Neuron (in vitro differentiated cells): ENCODE measurements around the gene ZFP62.

Experiments used
- H2AFZ ChIP-seq: one replicate; pipeline ENCODE4 v1.6.1; 2013; ENCODE audit warnings: low read depth, mild to moderate bottlenecking, inconsistent platforms, low read length, moderate library complexity
- H3K27me3 ChIP-seq: one replicate; pipeline ENCODE4 v1.6.1; 2013; ENCODE audit warnings: low read length; ENCODE audit not compliant: insufficient read depth
- H3K36me3 ChIP-seq: one replicate; pipeline ENCODE4 v1.6.1; 2013; ENCODE audit warnings: low read length; ENCODE audit not compliant: insufficient read depth
- H3K4me1 ChIP-seq: one replicate; pipeline ENCODE4 v1.6.1; 2013; ENCODE audit warnings: low read length; ENCODE audit not compliant: insufficient read depth
- H3K4me3 ChIP-seq: 2 replicates; pipeline ENCODE4 v1.5.1; 2013; ENCODE audit warnings: mild to moderate bottlenecking, low read length, moderate library complexity
- H3K9me3 ChIP-seq: one replicate; pipeline ENCODE4 v1.6.1; 2013; ENCODE audit warnings: low read length

Gene ZFP62

GRCh38 chr5:180807654-180808414 is 53.2 kb downstream of the ZFP62 start:
- no peaks in the 10 kb centered on the region for H3K9me3 ChIP-seq
- H3K4me3 ChIP-seq = peak overlapping the region; percentile 90

DNA sequence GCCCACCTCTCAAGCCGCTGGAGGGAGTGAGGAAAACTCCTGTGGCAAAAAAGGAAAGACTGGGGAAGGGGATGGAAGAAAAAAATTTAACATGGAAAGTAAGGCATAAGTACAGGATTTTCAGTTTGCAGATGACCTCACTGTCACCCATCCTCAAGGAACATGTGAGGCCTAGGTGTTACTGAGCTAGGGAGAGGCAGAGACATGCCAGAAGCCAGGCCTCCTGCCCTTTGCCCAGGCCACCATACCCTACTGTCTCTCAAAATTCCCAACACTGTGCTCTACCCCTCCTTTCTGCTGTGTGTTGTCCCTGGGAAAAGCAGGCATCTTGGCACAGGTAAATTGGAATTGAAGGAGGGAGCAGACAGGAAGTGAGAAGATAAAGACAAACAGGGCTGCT is 54.0 kb downstream of the ZFP62 start:
- peaks cover 40% of the 10 kb centered on the region for H3K4me1 ChIP-seq
- H3K4me3 ChIP-seq = no peak overlapping the region
- no peaks in the 10 kb centered on the region for H3K27me3 ChIP-seq
- H2AFZ ChIP-seq = no peak overlapping the region
- H3K9me3 ChIP-seq = no peaks in the 10 kb centered on the region
- peaks cover 4% of the 10 kb centered on the region for H3K36me3 ChIP-seq

More at GRCh38 chr5:180807654-180808414, 53.2 kb downstream of the ZFP62 start:
- Histone ChIP-seq H3K27me3 (no peaks in the 10 kb centered on the region), H3K36me3 (peaks cover 4% of the 10 kb centered on the region), H2AFZ (no peak overlapping the region), H3K4me1 (peaks cover 39% of the 10 kb centered on the region)

- Histone ChIP-seq H2AFZ (no peak overlapping the region), H3K4me3 (no peak overlapping the region), H3K27me3 (no peaks in the 10 kb centered on the region), H3K9me3 (no peaks in the 10 kb centered on the region), H3K4me1 (peaks cover 45% of the 10 kb centered on the region), H3K36me3 (peaks cover 4% of the 10 kb centered on the region)
These were observed 54.6 kb downstream of the ZFP62 start for GRCh38 chr5:180806351-180807011.

- peaks cover 13% of the 10 kb centered on the region for H3K36me3 ChIP-seq
- H3K4me1 ChIP-seq = peaks cover 44% of the 10 kb centered on the region
- no peaks in the 10 kb centered on the region for H3K9me3 ChIP-seq
- H3K4me3 ChIP-seq = no peak overlapping the region
- H2AFZ ChIP-seq = no peak overlapping the region
- H3K27me3 ChIP-seq = no peaks in the 10 kb centered on the region
These were observed 56.9 kb downstream of the ZFP62 start for GRCh38 chr5:180804129-180804618.

DNA sequence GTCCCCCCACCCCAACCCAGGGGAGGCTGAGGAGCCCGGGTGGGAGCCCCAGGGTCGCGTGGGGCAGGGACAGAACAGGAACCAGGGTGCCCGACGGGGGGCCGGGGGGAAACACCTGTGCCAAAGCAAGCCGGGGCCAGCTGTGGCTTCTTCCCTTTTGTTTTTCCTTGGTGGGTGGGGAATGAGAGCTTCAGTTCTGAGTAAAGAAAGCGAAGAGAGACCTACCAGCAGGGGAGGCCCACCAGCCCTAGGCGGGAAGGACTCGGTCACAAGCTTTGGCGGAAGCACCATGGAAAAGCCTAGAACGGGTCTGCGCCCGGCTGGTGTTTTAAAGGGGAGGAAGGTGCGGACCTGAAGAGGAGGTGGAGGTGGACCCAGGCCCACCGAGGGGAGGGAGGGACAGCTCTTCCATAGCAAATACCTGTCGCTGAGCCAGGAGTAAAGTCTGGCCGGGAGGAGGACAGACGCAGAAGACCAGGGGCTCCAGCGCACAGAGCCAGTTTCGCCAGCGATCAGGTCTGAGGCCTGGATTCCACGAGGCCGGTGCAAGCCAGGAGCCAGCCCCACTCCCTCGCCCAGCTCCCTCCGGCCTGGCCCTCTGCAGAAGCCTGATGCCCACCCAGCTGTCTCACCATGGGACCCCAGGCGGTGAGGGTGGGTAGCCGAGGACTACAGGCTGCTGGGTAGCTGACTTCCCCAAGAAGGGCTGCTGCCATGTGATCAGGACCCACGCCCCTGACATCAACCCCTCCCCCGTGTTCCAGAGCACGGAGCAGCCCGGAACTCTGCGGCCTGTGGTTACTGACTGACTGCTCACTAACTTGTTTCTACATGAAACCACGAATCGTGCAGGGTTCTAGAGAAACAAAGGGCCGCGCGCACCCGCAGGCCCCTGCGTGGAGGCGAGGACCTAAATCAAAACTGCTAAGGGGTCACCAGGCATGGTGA is 57.6 kb downstream of the ZFP62 start:
- Histone ChIP-seq H3K4me1 (peaks cover 37% of the 10 kb centered on the region), H3K36me3 (peaks cover 13% of the 10 kb centered on the region), H2AFZ (no peak overlapping the region), H3K4me3 (peak overlapping the region; percentile 48), H3K27me3 (no peaks in the 10 kb centered on the region), H3K9me3 (no peaks in the 10 kb centered on the region)

DNA sequence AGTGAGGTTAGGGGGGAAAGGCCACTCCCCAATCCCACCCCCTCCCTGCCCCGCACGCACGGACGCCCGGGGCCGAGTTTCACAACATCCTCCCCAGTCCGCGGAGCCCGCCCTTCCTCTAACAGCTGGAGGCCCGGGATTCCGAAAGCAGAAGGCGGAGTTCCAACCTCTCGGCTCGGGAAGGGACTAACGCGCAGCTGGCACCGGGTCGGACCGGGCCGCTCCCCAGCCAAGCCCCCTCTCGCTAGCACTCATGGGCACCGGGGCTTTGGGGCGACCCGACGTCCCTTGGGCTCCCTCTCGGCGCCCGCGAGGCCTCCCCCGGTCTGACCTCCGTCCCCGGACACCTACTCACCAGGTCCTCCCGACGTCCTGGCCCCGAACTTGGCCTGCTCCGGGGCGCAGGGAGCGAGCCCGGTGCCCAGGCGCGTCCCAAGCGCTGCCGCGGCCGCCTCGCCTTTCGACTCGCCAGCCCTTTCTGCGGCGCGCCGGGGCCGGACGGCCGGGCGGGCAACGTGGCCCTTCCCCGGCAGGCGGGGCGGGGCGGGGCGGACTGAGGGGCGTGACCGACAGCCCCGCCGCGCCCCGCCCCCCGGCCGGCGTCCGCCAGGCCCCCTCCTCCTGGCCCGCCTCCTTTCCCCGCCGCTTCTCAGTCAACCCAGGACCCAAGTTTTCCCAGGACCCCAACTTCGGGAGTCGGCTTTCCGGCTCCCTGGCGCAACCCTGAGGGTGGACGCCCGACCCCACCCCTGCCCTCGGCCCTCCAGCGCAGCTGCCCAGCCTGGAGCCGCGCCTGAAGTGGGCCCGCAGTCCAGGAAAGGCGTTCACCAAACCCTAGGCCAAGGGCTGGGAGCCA is 58.5 kb downstream of the ZFP62 start, which contains the start of gene MGAT1:
Gene MGAT1, minus strand, starts transcription at position 482 of the 856 bp plus-strand sequence. CDS start 9,835 bp downstream, outside the sequence.
- H3K9me3 ChIP-seq = no peaks in the 10 kb centered on the region
- peak within 1 kb of the TSS; percentile 91 for H3K4me3 ChIP-seq
- peak within 1 kb of the TSS; percentile 47 for H2AFZ ChIP-seq
- peaks cover 28% of the 10 kb centered on the region for H3K4me1 ChIP-seq
- no peaks in the 10 kb centered on the region for H3K27me3 ChIP-seq
- peaks cover 13% of the 10 kb centered on the region for H3K36me3 ChIP-seq

GRCh38 chr5:180801596-180802324 is 59.3 kb downstream of the ZFP62 start:
- Histone ChIP-seq H3K9me3 (no peaks in the 10 kb centered on the region), H3K27me3 (no peaks in the 10 kb centered on the region), H3K36me3 (peaks cover 13% of the 10 kb centered on the region), H3K4me3 (peak overlapping the region; percentile 91), H3K4me1 (peaks cover 20% of the 10 kb centered on the region), H2AFZ (no peak overlapping the region)

GRCh38 chr5:180799902-180800801 is 60.9 kb downstream of the ZFP62 start:
- Histone ChIP-seq H3K9me3 (no peaks in the 10 kb centered on the region), H3K36me3 (peaks cover 9% of the 10 kb centered on the region), H3K4me1 (peaks cover 14% of the 10 kb centered on the region), H2AFZ (no peak overlapping the region), H3K4me3 (no peak overlapping the region), H3K27me3 (no peaks in the 10 kb centered on the region)

GRCh38 chr5:180799194-180799593 is 61.9 kb downstream of the ZFP62 start:
- H3K4me3 ChIP-seq = no peak overlapping the region
- H3K9me3 ChIP-seq = no peaks in the 10 kb centered on the region
- peaks cover 14% of the 10 kb centered on the region for H3K4me1 ChIP-seq
- H3K36me3 ChIP-seq = peaks cover 9% of the 10 kb centered on the region
- no peak overlapping the region for H2AFZ ChIP-seq
- H3K27me3 ChIP-seq = no peaks in the 10 kb centered on the region

DNA sequence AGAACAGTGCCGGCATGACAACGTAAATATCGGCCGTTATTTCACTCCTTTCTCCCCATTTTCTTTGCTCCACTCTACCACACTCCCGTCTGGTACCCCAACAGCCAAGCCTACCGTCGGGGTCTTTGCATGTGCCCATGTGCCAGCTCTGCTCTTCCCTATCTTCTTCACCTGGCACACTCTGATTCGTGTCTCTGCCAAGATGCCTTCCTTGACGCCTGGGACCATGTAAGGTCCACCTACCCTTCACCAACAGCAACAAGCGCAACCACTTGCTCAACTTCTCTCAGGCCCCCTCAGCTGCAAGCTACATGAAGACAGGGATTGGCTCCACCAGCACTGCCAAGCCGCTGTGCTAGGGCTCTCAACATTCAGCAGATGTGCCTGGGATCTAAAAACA is 62.9 kb downstream of the ZFP62 start:
- Histone ChIP-seq H2AFZ (no peak overlapping the region), H3K36me3 (peaks cover 9% of the 10 kb centered on the region), H3K27me3 (no peaks in the 10 kb centered on the region), H3K4me1 (peaks cover 11% of the 10 kb centered on the region), H3K4me3 (no peak overlapping the region), H3K9me3 (no peaks in the 10 kb centered on the region)
